SU-DHL-6 (cell line): ENCODE data around the gene CRP.

Experiments used
- H2AFZ ChIP-seq: fragments of 200-600 bp; sonication (generic); 2 replicates; pipeline ENCODE4 v1.6.1; 2014; ENCODE audit warnings: low read depth, mild to moderate bottlenecking, moderate library complexity, mixed read lengths, antibody characterized with exemption, low read length; ENCODE audit not compliant: severe bottlenecking
- H3F3A ChIP-seq: fragments of 200-600 bp; shearing (Covaris generic); 2 replicates; pipeline ENCODE4 v1.6.0; 2016; ENCODE audit warnings: antibody characterized with exemption, mild to moderate bottlenecking; ENCODE audit not compliant: insufficient read depth
- H3K27ac ChIP-seq: fragments of 200-600 bp; sonication (generic); 2 replicates; pipeline ENCODE4 v1.5.1; 2016; ENCODE audit warnings: low read depth, mild to moderate bottlenecking, low read length, moderate library complexity, mixed read lengths
- H3K27me3 ChIP-seq: fragments of 200-600 bp; sonication (generic), shearing (Covaris generic); 2 replicates; pipeline ENCODE4 v1.6.0; 2014; ENCODE audit warnings: mild to moderate bottlenecking, low read length
- H3K36me3 ChIP-seq: fragments of 200-600 bp; sonication (generic); 2 replicates; pipeline ENCODE4 v1.6.1; 2014; ENCODE audit warnings: mild to moderate bottlenecking, low read length, mixed read lengths
- H3K4me2 ChIP-seq: fragments of 300-600, 200-600 bp; shearing (Covaris generic), sonication (generic); 2 replicates; pipeline ENCODE4 v1.6.0; 2014; ENCODE audit warnings: low read length, low read depth, mild to moderate bottlenecking; ENCODE audit not compliant: poor library complexity, severe bottlenecking
- H3K4me3 ChIP-seq: fragments of 200-600 bp; sonication (generic); 2 replicates; pipeline ENCODE4 v1.5.1; 2014; ENCODE audit warnings: antibody characterized with exemption, low read length, mild to moderate bottlenecking, mixed read lengths; ENCODE audit not compliant: insufficient read depth, poor library complexity, severe bottlenecking
- H3K79me2 ChIP-seq: fragments of 200-600 bp; sonication (generic); 2 replicates; pipeline ENCODE4 v1.6.1; 2014; ENCODE audit warnings: mild to moderate bottlenecking, low read length, moderate library complexity; ENCODE audit not compliant: insufficient read depth
- H3K9ac ChIP-seq: fragments of 200-600 bp; sonication (generic); 2 replicates; pipeline ENCODE4 v1.7.0; 2014; ENCODE audit warnings: mild to moderate bottlenecking, low read length
- H3K9me2 ChIP-seq: fragments of 200-600 bp; sonication (generic); replicated peaks from 2 replicates; pipeline ENCODE4 v1.6.1; 2014; ENCODE audit warnings: low read length; ENCODE audit not compliant: insufficient read depth
- H3K9me3 ChIP-seq: fragments of 200-600 bp; sonication (generic); 2 replicates; pipeline ENCODE4 v1.6.1; 2014; ENCODE audit warnings: low read length, mixed read lengths; ENCODE audit not compliant: insufficient read depth
- H4K20me1 ChIP-seq: fragments of 200-600 bp; sonication (generic); 2 replicates; pipeline ENCODE4 v1.6.1; 2014; ENCODE audit warnings: low read depth, mild to moderate bottlenecking, antibody characterized with exemption, low read length, moderate library complexity, mixed read lengths
- CTCF ChIP-seq: fragments of 200-600 bp; sonication (generic); IDR thresholded peaks from one replicate; pipeline ENCODE4 v1.5.1; 2017; ENCODE audit warnings: antibody characterized with exemption, mild to moderate bottlenecking, low read length, moderate library complexity; ENCODE audit not compliant: insufficient read depth, poor library complexity, severe bottlenecking
- EZH2phosphoT487 ChIP-seq: fragments of 200-600 bp; sonication (generic), shearing (Covaris generic); conservative IDR thresholded peaks from 2 replicates; pipeline ENCODE4 v1.6.1; 2018; ENCODE audit warnings: mild to moderate bottlenecking, antibody characterized with exemption, low read length, moderate library complexity, mixed read lengths

CRP gene

GRCh38 chr1:159755451-159756007, 41.1 kb upstream of the CRP start:
- H4K20me1 ChIP-seq: no peaks in the 10 kb centered on the region
- no peak overlapping the region for H3K27ac ChIP-seq
- H3K9me2 ChIP-seq: no peaks in the 10 kb centered on the region
- TF ChIP-seq CTCF: no peak
- no peak for TF ChIP-seq EZH2phosphoT487
- no peak overlapping the region for H3K9ac ChIP-seq
- no peaks in the 10 kb centered on the region for H3K9me3 ChIP-seq
- no peak overlapping the region for H3K4me3 ChIP-seq
- no peaks in the 10 kb centered on the region for H3K27me3 ChIP-seq
- no peaks in the 10 kb centered on the region for H3K36me3 ChIP-seq
- no peak overlapping the region for H2AFZ ChIP-seq
- no peak overlapping the region for H3K4me2 ChIP-seq
- no peaks in the 10 kb centered on the region for H3F3A ChIP-seq
- H3K79me2 ChIP-seq: no peaks in the 10 kb centered on the region

GRCh38 chr1:159753386-159753785, 39.0 kb upstream of the CRP start:
- H3K4me3 ChIP-seq: no peak overlapping the region
- no peaks in the 10 kb centered on the region for H3K9me2 ChIP-seq
- H2AFZ ChIP-seq: no peak overlapping the region
- no peaks in the 10 kb centered on the region for H4K20me1 ChIP-seq
- no peaks in the 10 kb centered on the region for H3K79me2 ChIP-seq
- H3K27ac ChIP-seq: no peak overlapping the region
- H3K36me3 ChIP-seq: no peaks in the 10 kb centered on the region
- no peaks in the 10 kb centered on the region for H3K27me3 ChIP-seq
- no peaks in the 10 kb centered on the region for H3F3A ChIP-seq
- no peak overlapping the region for H3K9ac ChIP-seq
- no peaks in the 10 kb centered on the region for H3K9me3 ChIP-seq
- TF ChIP-seq EZH2phosphoT487 (no peak), CTCF (no peak)
- no peak overlapping the region for H3K4me2 ChIP-seq

- H3K9ac ChIP-seq: no peak overlapping the region
- no peak for TF ChIP-seq EZH2phosphoT487
- no peak for TF ChIP-seq CTCF
- no peaks in the 10 kb centered on the region for H3F3A ChIP-seq
- no peaks in the 10 kb centered on the region for H3K9me2 ChIP-seq
- H3K4me2 ChIP-seq: no peak overlapping the region
- no peaks in the 10 kb centered on the region for H3K9me3 ChIP-seq
- H3K27ac ChIP-seq: no peak overlapping the region
- H3K36me3 ChIP-seq: no peaks in the 10 kb centered on the region
- no peaks in the 10 kb centered on the region for H4K20me1 ChIP-seq
- H3K79me2 ChIP-seq: no peaks in the 10 kb centered on the region
- H3K4me3 ChIP-seq: no peak overlapping the region
- H2AFZ ChIP-seq: no peak overlapping the region
- no peaks in the 10 kb centered on the region for H3K27me3 ChIP-seq
These were observed 37.8 kb upstream of the CRP start for GRCh38 chr1:159752135-159752580.
